Mucosa of stomach (tissue), 1 donor: Measurements from ENCODE around the gene NKAIN2.
"Not testable (repeated sequence)": the region's sequence is repeated elsewhere in the genome, so short reads cannot be mapped to it uniquely, and the experiment has no call there.

Source experiments
- H3K27me3 ChIP-seq: one replicate; pipeline ENCODE4 v1.7.0; 2013; ENCODE audit warnings: mild to moderate bottlenecking, low read length; ENCODE audit not compliant: control insufficient read depth, insufficient read depth
- H3K36me3 ChIP-seq: one replicate; pipeline ENCODE4 v1.7.0; 2013; ENCODE audit warnings: low read length; ENCODE audit not compliant: control insufficient read depth, insufficient read depth
- H3K4me1 ChIP-seq: one replicate; pipeline ENCODE4 v1.7.0; 2013; ENCODE audit warnings: mild to moderate bottlenecking, low read length; ENCODE audit not compliant: control insufficient read depth, insufficient read depth
- H3K4me3 ChIP-seq: one replicate; pipeline ENCODE4 v1.7.0; 2013; ENCODE audit warnings: low read length
- H3K9ac ChIP-seq: one replicate; pipeline ENCODE4 v1.7.0; 2013; ENCODE audit warnings: mild to moderate bottlenecking, low read length, moderate library complexity
- H3K9me3 ChIP-seq: one replicate; pipeline ENCODE4 v1.7.0; 2013; ENCODE audit warnings: mild to moderate bottlenecking, low read length, moderate library complexity; ENCODE audit not compliant: control insufficient read depth
- donor health status: Pancreatic carcinoma.

The NKAIN2 gene

DNA sequence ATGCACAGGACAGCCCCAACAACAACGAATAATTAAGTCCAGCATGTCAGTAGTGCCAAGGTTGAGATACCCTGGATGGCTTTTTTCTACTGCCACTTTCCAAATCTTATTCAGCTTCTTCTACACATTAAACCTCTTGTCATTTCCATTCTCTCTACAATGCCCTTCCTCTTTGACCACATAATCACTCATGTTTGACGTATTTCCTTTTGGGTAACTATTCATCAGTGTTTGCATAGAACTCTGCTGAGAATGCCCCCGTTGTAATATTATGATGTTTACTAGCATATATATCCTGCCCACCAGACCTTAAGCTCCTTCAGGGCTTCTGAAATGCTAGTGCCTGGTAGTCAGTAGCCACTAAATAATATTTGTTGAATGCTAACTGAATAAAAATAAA is 643.3 kb downstream of the NKAIN2 start:
- Histone ChIP-seq H3K9ac (no peak overlapping the region), H3K9me3 (no peaks in the 10 kb centered on the region), H3K4me1 (no peaks in the 10 kb centered on the region), H3K36me3 (no peaks in the 10 kb centered on the region), H3K27me3 (no peaks in the 10 kb centered on the region), H3K4me3 (no peak overlapping the region)

DNA sequence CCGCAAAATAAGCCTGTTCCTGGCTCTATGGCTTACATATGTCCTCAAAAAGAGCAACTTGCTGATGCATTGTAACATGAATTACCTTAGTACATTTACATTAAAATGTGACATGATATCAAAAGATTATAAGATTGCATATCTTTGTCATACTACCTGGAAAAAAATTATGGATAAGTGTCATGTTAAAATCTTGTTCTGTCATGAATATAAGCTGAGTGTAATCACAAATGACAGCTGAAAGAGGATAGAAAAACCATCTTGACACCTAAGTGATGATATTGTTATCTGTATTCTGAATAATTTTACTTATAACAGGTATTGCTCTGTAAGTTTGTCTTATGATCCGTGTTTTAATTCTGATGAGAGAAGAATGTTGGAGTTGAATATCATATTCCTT is 655.6 kb downstream of the NKAIN2 start:
- Histone ChIP-seq H3K36me3 (no peaks in the 10 kb centered on the region), H3K9me3 (no peaks in the 10 kb centered on the region), H3K9ac (no peak overlapping the region), H3K4me1 (no peaks in the 10 kb centered on the region), H3K4me3 (no peak overlapping the region), H3K27me3 (no peaks in the 10 kb centered on the region)

DNA sequence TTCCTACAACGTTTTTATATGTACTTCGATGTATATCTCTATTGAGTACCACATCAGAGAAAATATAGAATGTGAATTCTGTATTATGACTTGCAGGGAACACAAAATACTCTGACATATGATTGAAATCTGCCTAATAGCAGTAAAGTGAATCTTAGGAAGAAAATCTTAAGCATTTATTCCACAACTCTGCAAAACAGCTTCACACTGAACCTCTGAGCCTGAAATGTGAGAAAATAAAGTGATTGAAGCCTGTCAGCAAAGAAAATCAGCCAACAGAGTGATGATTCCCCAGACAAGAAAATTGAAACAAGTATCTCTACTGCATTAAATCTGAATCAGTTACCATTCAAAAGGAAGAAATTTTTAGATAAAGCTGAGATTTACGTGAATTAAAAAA is 659.1 kb downstream of the NKAIN2 start:
- Histone ChIP-seq H3K36me3 (no peaks in the 10 kb centered on the region), H3K27me3 (no peaks in the 10 kb centered on the region), H3K9ac (no peak overlapping the region), H3K4me1 (no peaks in the 10 kb centered on the region), H3K9me3 (no peaks in the 10 kb centered on the region), H3K4me3 (no peak overlapping the region)

DNA sequence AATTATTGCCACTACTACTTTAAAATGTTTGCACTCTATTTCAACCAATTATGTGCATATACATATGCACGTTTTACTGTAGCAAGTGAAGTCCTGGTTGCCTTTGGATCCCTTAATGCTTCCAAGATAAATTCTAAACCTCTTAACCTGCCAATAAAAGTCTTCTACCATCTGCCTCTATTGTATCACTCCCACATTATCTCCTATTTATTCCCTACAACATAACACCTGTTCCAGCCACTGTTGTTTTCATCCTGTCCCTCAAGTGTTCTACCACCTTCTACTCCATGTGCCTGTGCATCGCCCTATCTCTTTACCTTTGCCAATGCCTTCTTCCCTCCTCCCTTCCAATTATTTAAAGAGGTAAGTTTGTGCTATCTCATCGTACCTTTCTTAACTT is 659.6 kb downstream of the NKAIN2 start:
- Histone ChIP-seq H3K9me3 (no peaks in the 10 kb centered on the region), H3K4me1 (no peaks in the 10 kb centered on the region), H3K4me3 (no peak overlapping the region), H3K27me3 (no peaks in the 10 kb centered on the region), H3K36me3 (no peaks in the 10 kb centered on the region), H3K9ac (no peak overlapping the region)

DNA sequence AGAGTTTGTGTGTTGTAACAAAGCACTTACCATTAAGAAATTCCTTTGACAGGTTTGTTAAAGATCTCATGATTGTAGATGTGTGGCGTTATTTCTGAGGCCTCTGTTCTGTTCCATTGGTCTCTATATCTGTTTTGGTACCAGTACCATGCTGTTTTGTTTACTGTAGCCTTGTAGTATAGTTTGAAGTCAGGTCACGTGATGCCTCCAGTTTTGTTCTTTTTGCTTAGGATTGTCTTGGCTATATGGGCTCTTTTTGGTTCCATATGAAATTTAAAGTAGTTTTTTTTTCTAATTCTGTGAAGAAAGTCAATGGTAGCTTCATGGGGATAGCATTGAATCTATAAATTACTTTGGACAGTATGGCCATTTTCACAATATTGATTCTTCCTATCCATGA is 660.9 kb downstream of the NKAIN2 start:
- H3K27me3 ChIP-seq, H3K4me3 ChIP-seq, H3K9me3 ChIP-seq, H3K36me3 ChIP-seq, H3K9ac ChIP-seq, H3K4me1 ChIP-seq: not testable (repeated sequence)

DNA sequence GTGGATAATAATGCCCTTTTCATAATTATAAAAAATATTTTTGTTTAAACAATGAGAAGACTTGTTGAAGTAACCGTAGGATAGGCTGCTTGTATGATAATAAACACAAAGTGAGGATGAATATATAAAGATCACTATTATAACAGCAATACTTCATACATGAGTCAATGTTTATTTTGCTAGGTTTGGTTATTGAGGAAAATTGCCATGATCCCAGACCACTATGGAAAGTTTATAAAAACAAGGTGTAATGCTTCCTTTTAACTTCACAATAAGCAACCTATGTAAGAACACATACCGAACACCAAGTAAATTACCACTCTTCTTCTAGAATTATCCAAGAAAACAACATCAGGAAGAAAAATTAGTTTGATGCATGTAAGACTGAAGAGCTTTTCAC is 663.3 kb downstream of the NKAIN2 start:
- Histone ChIP-seq H3K9ac (no peak overlapping the region), H3K9me3 (no peaks in the 10 kb centered on the region), H3K4me1 (no peaks in the 10 kb centered on the region), H3K27me3 (no peaks in the 10 kb centered on the region), H3K36me3 (no peaks in the 10 kb centered on the region), H3K4me3 (no peak overlapping the region)

DNA sequence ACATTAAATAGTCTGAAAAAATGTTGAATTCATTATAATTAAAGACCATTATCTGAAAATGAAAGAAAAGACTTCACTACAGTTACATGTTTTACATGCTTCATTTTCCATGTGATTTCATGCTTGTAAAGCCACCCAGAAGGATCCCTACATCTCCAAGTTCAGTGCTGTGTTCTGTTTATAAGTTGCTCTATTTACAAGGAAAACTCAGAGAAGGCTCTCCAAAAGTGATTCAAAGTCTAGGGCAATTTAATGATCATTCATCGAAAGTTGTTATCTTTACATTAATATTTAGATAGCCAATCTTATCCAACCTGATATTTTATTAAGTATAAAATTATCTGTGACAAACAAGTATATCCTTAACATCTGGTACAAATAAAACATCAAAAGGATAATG is 663.7 kb downstream of the NKAIN2 start:
- Histone ChIP-seq H3K36me3 (no peaks in the 10 kb centered on the region), H3K4me3 (no peak overlapping the region), H3K9ac (no peak overlapping the region), H3K4me1 (no peaks in the 10 kb centered on the region), H3K9me3 (no peaks in the 10 kb centered on the region), H3K27me3 (no peaks in the 10 kb centered on the region)

DNA sequence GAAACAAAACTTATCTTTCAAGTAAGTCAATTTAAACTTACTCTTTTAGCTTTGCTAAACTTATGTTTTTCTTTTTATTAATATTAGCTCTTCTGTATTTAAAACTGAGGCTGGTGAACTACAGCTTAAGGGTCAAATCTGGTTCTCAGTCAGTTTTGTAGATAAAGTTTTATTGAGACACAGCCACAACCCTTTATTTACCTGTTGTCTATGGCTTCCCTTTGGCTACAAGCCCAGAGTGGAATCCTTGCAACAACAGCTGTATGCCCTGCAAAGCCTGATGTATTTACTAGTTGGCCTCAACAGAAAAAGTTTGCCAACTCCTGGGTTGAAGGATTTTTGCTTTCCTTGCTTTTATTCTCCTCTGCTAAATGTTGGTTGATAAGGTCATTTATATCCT is 667.1 kb downstream of the NKAIN2 start:
- Histone ChIP-seq H3K9ac (no peak overlapping the region), H3K27me3 (no peaks in the 10 kb centered on the region), H3K4me3 (no peak overlapping the region), H3K4me1 (no peaks in the 10 kb centered on the region), H3K36me3 (no peaks in the 10 kb centered on the region), H3K9me3 (no peaks in the 10 kb centered on the region)

DNA sequence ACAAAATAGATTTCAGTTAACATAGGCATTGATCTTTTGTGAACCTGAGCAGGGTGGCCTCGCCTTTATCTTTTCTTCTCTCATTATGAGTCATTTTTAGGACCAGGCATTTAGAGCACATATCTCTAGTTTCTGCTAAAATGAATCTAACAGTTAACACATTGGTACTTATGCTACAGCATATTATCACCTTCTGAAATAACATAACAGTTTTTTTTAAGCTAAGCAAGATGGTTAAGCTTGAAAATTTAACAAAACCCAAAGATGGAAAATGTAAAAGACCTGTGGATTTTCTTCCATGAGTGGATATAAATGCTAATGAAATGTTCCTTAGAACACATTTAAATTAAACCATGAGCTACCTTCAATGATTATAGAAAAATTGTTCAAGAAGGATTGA is 671.5 kb downstream of the NKAIN2 start:
- Histone ChIP-seq H3K27me3 (no peaks in the 10 kb centered on the region), H3K9ac (no peak overlapping the region), H3K4me1 (no peaks in the 10 kb centered on the region), H3K9me3 (no peaks in the 10 kb centered on the region), H3K36me3 (no peaks in the 10 kb centered on the region), H3K4me3 (no peak overlapping the region)

DNA sequence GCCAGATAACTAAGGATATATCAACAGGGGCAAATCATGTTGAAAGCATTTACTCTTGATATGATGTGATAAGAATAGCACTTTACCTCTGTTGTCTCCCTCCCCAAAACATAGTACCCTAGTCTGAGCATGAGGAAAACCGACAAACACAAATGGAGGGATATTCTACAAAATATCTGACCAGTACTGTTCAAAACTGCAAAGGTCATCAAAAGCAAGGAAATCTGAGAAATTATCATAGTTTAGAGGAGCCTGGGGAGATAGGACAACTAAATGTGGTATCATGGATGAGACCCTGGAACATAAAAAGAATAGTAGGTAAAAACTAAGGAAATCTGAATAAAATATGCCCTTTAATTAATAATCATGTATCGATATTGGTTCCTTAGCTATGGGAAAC is 675.2 kb downstream of the NKAIN2 start:
- H3K27me3 ChIP-seq, result no peaks in the 10 kb centered on the region
- H3K4me3 ChIP-seq, result no peak overlapping the region
- no peaks in the 10 kb centered on the region for H3K36me3 ChIP-seq
- H3K4me1 ChIP-seq, result no peaks in the 10 kb centered on the region
- H3K9ac ChIP-seq, result no peak overlapping the region
- H3K9me3 ChIP-seq, result no peaks in the 10 kb centered on the region

DNA sequence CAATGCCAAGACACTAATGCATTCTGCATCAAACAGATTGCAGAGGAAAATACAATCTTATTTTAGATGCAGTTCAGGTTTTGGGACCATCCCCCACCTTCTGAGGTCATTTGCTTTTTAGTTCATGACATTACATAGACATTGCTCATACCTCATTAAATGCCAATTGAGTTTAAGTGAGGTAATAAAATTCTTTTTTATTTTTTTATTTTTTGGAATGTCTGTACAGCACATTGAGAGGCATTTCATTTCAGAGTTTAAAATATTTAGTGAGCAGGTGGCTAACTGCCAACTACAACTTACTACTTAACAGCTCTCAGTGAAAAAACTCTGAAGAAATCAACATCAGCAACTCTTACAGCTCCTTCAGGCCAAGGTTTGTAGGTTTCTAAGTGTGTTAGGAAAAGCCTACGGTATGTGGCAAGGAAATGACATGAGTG is 676.3 kb downstream of the NKAIN2 start:
- Histone ChIP-seq H3K9ac (no peak overlapping the region), H3K4me3 (no peak overlapping the region), H3K36me3 (no peaks in the 10 kb centered on the region), H3K27me3 (no peaks in the 10 kb centered on the region), H3K9me3 (no peaks in the 10 kb centered on the region), H3K4me1 (no peaks in the 10 kb centered on the region)

DNA sequence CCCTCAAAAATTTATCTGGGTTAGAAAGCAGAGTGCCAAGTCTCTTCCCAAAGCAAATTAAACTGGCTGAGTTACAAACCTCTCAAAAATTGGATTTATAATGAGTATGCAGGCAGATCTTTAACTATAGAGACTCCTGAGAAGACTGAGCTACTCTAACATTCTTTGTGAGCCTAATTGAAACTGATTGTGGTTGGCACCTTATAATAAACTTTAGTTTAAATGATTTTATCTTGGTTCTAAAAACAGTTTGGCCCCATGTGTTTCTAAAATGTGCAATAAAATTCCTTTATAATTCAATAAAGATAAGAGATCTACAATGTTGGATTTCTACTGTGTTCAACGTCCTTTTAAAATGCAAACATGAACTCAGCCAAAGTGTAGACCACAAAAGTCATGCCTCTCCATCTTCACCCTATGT is 678.4 kb downstream of the NKAIN2 start:
- H3K36me3 ChIP-seq, result no peaks in the 10 kb centered on the region
- no peaks in the 10 kb centered on the region for H3K9me3 ChIP-seq
- no peaks in the 10 kb centered on the region for H3K4me1 ChIP-seq
- H3K9ac ChIP-seq, result no peak overlapping the region
- no peaks in the 10 kb centered on the region for H3K27me3 ChIP-seq
- H3K4me3 ChIP-seq, result no peak overlapping the region

DNA sequence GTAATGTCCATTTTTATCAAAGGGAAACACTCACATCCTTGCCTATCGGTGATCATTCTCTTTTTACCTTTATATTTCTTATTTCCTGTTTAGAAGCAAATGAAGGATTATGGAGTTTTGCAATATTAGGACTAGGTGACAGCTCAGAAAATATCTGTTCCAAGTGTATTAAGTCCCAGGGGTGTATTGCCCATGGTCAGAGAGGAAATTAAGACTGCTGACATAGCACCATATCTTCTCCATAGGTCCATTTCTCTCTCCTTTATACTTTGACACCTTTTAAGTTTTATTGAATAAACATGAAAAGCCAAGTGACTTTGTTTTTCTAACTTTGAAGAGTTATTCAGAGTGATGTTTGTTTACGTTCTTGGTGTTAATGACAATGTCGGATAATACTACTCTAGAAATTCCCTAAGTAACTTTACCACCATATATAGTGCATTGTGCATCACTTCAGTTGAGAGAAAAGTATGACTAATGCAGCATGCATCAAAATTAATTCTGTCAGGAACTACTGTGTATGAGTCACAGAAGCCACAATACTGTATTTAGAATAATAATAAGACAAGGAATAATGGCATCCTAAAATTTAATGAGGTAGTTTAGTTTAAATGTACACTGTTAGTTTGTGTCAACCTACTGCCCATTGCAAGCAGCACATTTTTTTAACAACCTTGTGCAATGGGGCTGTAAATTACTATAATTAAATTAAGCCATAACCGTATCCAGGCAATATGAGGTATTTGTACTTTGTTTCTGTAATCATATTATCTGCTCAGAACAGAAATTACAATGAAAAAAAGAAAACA is 684.2 kb downstream of the NKAIN2 start:
- Histone ChIP-seq H3K4me1 (no peaks in the 10 kb centered on the region), H3K36me3 (no peaks in the 10 kb centered on the region), H3K9ac (no peak overlapping the region), H3K27me3 (no peaks in the 10 kb centered on the region), H3K9me3 (no peaks in the 10 kb centered on the region), H3K4me3 (no peak overlapping the region)
